Measurements from ENCODE around the gene LHX3. TPM values are rescaled to one million over a fixed set of nuclear protein-coding genes. Genes with fewer than 3 reads are reported as not detected.
A peak's percentile ranks its signal among the peaks of the same experiment; 100 is the strongest.

Gene LHX3
- total RNA-seq, 1 donor from 2014 or later = not detected

- Histone ChIP-seq H3K4me1 (no peaks in the 10 kb centered on the region), H3K4me3 (no peak overlapping the region), H3K9me3 (ENCODE audit: low read depth) (no peaks in the 10 kb centered on the region), H3K4me2 (no peak overlapping the region), H2AFZ (replicated peaks) (no peak overlapping the region), H3K27ac (no peak overlapping the region), H3K36me3 (no peaks in the 10 kb centered on the region), H3F3A (ENCODE audit: low read depth) (peaks cover 3% of the 10 kb centered on the region), H3K9ac (no peak overlapping the region), H4K20me1 (ENCODE audit: low read depth) (peaks cover 72% of the 10 kb centered on the region), H3K27me3 (no peaks in the 10 kb centered on the region), H3K79me2 (ENCODE audit: low read depth) (peaks cover 30% of the 10 kb centered on the region)
- H3K4me3 Mint-ChIP-seq = no peak overlapping the region
- no peak for TF ChIP-seq EZH2phosphoT487 (IDR thresholded peaks at IDR 0.05)
- no peak for TF ChIP-seq EZH2 (IDR thresholded peaks at IDR 0.05)
- no peak for TF ChIP-seq CTCF (IDR thresholded peaks at IDR 0.05)
- no peaks in the 10 kb centered on the region for H3K9me3 Mint-ChIP-seq
- no peak overlapping the region for H3K27ac Mint-ChIP-seq
- H3K27me3 Mint-ChIP-seq (ENCODE audit: insufficient read depth, low read depth) = peaks cover 5% of the 10 kb centered on the region
- peaks cover 3% of the 10 kb centered on the region for H3K4me1 Mint-ChIP-seq
- no peak for DNase-seq (ENCODE audit: low spot score)
- H3K36me3 Mint-ChIP-seq = peaks cover 6% of the 10 kb centered on the region
These were observed 21.9 kb upstream of the LHX3 start for GRCh38 chr9:136226680-136227407.

- Histone ChIP-seq H2AFZ (replicated peaks) (no peak overlapping the region), H3K27ac (no peak overlapping the region)
- peaks cover 3% of the 10 kb centered on the region for H3K4me1 Mint-ChIP-seq
These were observed 21.1 kb upstream of the LHX3 start for GRCh38 chr9:136225748-136226679.

DNA sequence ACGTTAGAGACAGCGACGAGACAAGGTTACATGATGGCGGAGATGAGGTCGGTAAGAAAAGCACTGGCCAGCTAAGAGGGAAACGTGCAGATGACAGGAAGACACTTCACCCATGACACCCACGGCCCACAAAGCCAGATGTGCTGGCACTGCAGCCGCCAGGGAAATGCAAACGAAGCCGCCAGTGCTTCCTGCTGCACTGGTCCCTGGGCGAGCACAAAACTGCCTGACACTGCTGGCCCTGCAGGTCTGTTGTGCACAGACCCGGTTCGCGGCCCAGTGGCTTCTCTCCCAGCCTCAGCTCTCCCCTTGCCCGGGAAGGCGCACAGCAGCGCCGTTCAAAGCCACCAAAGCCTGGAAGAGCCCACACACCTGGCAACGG lies 20.4 kb upstream of the LHX3 start:
- peaks cover 6% of the 10 kb centered on the region for H3K36me3 Mint-ChIP-seq
- H3K36me3 ChIP-seq = no peaks in the 10 kb centered on the region
- no peak overlapping the region for H3K4me3 ChIP-seq
- no peak overlapping the region for H3K4me3 Mint-ChIP-seq
- H3K9me3 ChIP-seq (ENCODE audit: low read depth) = no peaks in the 10 kb centered on the region
- no peak overlapping the region for H3K9ac ChIP-seq
- H2AFZ ChIP-seq (replicated peaks) = no peak overlapping the region
- TF ChIP-seq EZH2 (IDR thresholded peaks at IDR 0.05) = no peak
- TF ChIP-seq CTCF (IDR thresholded peaks at IDR 0.05) = no peak
- no peak for TF ChIP-seq EZH2phosphoT487 (IDR thresholded peaks at IDR 0.05)
- peaks cover 5% of the 10 kb centered on the region for H3K27me3 Mint-ChIP-seq (ENCODE audit: insufficient read depth, low read depth)
- peaks cover 3% of the 10 kb centered on the region for H3F3A ChIP-seq (ENCODE audit: low read depth)
- H3K4me1 Mint-ChIP-seq = peaks cover 3% of the 10 kb centered on the region
- DNase-seq (ENCODE audit: low spot score) = no peak
- H3K9me3 Mint-ChIP-seq = no peaks in the 10 kb centered on the region
- peaks cover 67% of the 10 kb centered on the region for H4K20me1 ChIP-seq (ENCODE audit: low read depth)
- no peaks in the 10 kb centered on the region for H3K27me3 ChIP-seq
- no peak overlapping the region for H3K27ac ChIP-seq
- peaks cover 23% of the 10 kb centered on the region for H3K79me2 ChIP-seq (ENCODE audit: low read depth)
- no peak overlapping the region for H3K4me2 ChIP-seq
- no peaks in the 10 kb centered on the region for H3K4me1 ChIP-seq
- H3K27ac Mint-ChIP-seq = no peak overlapping the region

More at GRCh38 chr9:136225748-136226679, 21.1 kb upstream of the LHX3 start:
- Histone ChIP-seq H3K9me3 (ENCODE audit: low read depth) (no peaks in the 10 kb centered on the region), H3K4me3 (no peak overlapping the region), H3K27me3 (no peaks in the 10 kb centered on the region), H3K36me3 (no peaks in the 10 kb centered on the region), H3K4me1 (no peaks in the 10 kb centered on the region), H4K20me1 (ENCODE audit: low read depth) (peaks cover 69% of the 10 kb centered on the region), H3K4me2 (no peak overlapping the region), H3K9ac (no peak overlapping the region), H3F3A (ENCODE audit: low read depth) (peaks cover 3% of the 10 kb centered on the region), H3K79me2 (ENCODE audit: low read depth) (peaks cover 26% of the 10 kb centered on the region)
- Mint-ChIP-seq H3K9me3 (no peaks in the 10 kb centered on the region), H3K27me3 (ENCODE audit: insufficient read depth, low read depth) (peaks cover 5% of the 10 kb centered on the region), H3K36me3 (peaks cover 6% of the 10 kb centered on the region), H3K27ac (no peak overlapping the region), H3K4me3 (no peak overlapping the region)
- TF ChIP-seq CTCF (IDR thresholded peaks at IDR 0.05) = peak; percentile 93
- TF ChIP-seq EZH2 (IDR thresholded peaks at IDR 0.05) = no peak
- DNase-seq (ENCODE audit: low spot score) = peak; percentile 85
